ENCODE data around the gene GADD45GIP1. TPM values are rescaled to one million over a fixed set of nuclear protein-coding genes. Genes with fewer than 3 reads are reported as not detected.
"Not testable (repeated sequence)": the region's sequence is repeated elsewhere in the genome, so short reads cannot be mapped to it uniquely, and the experiment has no call there.

Gene GADD45GIP1
- total RNA-seq, 2 donors from 2014 or later, result 15.9 to 16.4 TPM

DNA sequence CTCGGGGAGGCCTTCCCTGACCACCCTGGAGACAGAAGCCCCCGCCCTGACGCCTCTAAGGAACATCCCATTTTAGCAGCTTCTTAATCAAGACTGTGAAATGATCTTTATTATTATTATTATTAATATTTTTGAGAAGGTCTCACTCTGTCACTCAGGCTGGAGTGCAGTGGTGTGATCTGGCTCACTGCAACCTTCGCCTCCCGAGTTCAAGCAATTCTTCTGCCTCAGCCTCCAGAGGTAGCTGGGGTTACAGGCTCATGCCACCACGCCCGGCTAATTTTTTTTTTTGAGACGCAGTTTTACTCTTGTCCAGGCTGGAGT lies 8.8 kb upstream of the GADD45GIP1 start:
- Mint-ChIP-seq H3K4me1 (ENCODE audit: low read depth) (peaks cover 24% of the 10 kb centered on the region), H3K36me3 (ENCODE audit: insufficient read depth in 2 of 2) (no peaks in the 10 kb centered on the region), H3K9me3 (no peaks in the 10 kb centered on the region), H3K27ac (no peak overlapping the region), H3K4me3 (peak overlapping the region; percentile 83 to 100), H3K27me3 (ENCODE audit: low read depth) (no peaks in the 10 kb centered on the region)
- no peak for DNase-seq
- ATAC-seq (replicated peaks in 1 of 2), result no peak

DNA sequence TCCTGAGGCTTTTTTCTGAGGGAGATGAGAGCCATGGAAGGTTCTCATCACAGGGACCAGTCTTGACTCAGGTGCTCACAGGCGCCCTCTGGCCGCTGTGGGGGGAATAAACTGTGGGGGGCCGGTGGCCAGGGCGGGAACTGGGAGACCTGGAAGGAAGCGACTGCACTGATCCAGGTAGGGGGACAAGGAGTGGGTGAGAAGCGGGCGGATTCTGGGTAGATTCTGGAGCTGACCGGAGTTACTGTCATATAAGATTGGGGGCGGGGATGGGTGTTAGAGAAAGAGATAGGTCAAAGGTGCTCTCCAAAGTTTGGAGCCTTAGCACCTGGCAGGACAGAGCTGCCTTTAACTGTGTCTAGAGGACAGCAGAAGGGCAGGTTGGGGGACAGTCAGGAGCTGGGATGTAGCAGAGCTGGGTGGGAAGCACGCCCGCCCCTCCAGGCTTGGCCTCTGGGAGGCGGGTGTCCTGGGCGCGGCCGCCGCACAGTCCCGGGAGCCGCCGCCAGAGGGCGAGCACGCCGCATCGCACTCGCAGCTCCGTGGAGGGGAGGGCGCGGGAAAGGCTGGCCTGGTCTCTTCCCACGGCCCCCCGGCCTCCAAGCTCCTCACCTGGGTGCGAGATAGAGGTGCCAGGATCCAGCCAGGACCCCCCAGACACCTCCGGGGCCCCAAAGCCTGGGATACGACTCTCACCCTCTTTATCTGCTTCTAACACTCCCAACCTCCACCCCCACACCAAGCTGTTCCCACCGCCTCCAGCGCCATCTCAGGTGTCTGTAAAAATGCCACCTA lies 8.2 kb upstream of the GADD45GIP1 start:
- Mint-ChIP-seq H3K36me3 (ENCODE audit: insufficient read depth in 2 of 2) (no peaks in the 10 kb centered on the region), H3K4me1 (ENCODE audit: low read depth) (peaks cover 20% of the 10 kb centered on the region), H3K27ac (peak overlapping the region; percentile 69), H3K4me3 (peak overlapping the region; percentile 83 to 100), H3K9me3 (no peaks in the 10 kb centered on the region), H3K27me3 (ENCODE audit: low read depth) (peaks cover 2% of the 10 kb centered on the region)
- ATAC-seq (replicated peaks in 1 of 2), result peak; percentile 95 to 96
- peak; percentile 85 to 93 for DNase-seq

DNA sequence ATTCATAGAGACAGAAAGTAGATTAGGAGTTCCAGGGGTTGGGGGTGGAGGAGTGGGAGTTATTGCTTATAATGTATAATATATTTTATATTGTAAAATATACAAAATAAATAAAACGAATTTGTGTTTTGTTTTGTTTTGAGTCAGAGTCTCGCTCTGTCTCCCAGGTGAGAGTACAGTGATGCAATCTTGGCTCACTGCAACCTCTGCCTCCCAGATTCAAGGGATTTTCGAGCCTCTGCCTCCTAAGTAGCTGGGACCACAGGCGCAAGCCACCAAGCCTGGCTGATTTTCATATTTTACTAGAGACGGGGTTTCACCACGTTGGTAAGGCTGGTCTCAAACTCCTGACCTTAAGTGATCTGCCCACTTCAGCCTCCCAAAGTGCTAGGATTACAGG lies 2.5 kb upstream of the GADD45GIP1 start:
- no peak overlapping the region for H3K4me3 Mint-ChIP-seq
- no peaks in the 10 kb centered on the region for H3K9me3 Mint-ChIP-seq
- peaks cover 6% of the 10 kb centered on the region for H3K27me3 Mint-ChIP-seq (ENCODE audit: low read depth)
- peaks cover 1% of the 10 kb centered on the region in 2 donors for H3K36me3 Mint-ChIP-seq (ENCODE audit: insufficient read depth in 2 of 2)
- H3K27ac Mint-ChIP-seq, result no peak overlapping the region
- no peak for DNase-seq
- peaks cover 29% of the 10 kb centered on the region for H3K4me1 Mint-ChIP-seq (ENCODE audit: low read depth)
- ATAC-seq (replicated peaks in 1 of 2), result no peak

DNA sequence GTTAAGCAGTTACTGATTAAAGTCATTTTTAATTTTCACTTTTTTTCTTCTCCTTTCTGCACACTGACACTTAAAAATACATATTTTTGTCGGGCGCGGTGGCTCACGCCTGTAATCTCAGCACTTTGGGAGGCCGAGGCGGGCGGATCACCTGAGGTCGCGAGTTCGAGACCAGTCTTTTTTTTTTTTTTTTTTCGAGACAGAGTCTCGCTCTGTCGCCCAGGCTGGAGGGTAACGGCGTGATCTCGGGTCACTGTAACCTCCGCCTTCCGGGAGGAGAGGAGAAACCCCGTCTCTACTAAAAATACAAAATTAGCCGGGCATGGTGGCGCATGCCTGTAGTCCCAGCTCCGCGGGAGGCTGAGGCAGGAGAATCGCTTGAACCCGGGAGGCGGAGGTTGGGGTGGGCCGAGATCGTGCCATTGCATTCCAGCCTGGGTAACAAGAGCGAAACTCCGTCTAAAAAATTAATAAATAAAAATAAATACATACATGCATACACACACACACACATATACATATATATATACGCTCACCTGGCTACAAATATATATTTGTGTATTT lies 448 bp upstream of the GADD45GIP1 start:
- Mint-ChIP-seq H3K27ac (peak overlapping the region; percentile 94), H3K4me3 (peak overlapping the region; percentile 90), H3K4me1 (ENCODE audit: low read depth) (peaks cover 46% of the 10 kb centered on the region)
- not testable (repeated sequence) for H3K9me3 Mint-ChIP-seq; DNase-seq; H3K27me3 Mint-ChIP-seq (ENCODE audit: low read depth); H3K36me3 Mint-ChIP-seq (ENCODE audit: insufficient read depth in 2 of 2)
- peak; percentile 11 to 12 for ATAC-seq (replicated peaks in 1 of 2)

DNA sequence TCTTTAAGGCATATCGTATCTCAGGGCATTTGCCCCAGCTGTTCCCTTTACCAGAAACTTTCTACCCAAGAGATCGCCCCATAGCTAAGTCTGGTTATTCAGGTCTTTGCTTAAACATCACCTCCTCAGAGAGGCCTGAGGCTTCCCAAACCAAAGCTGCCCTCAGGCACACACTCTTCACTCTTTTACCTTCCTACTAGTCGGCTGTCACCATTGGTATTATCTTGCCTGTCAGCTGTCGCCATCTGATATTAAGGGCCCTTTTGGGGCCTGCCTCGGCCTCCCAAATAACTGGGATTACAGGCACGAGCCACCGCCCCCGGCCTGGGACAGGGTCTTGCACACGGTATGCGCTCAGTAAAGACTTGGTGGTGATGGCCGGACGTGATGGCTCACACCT lies 1.0 kb downstream of the GADD45GIP1 start:
- no peak for DNase-seq
- Mint-ChIP-seq H3K4me1 (ENCODE audit: low read depth) (peaks cover 52% of the 10 kb centered on the region), H3K36me3 (ENCODE audit: insufficient read depth in 2 of 2) (peaks cover 1 to 19% of the 10 kb centered on the region in 2 donors), H3K27ac (peak overlapping the region; percentile 80), H3K9me3 (no peaks in the 10 kb centered on the region), H3K27me3 (ENCODE audit: low read depth) (peaks cover 6% of the 10 kb centered on the region), H3K4me3 (peak overlapping the region; percentile 70 to 90)
- no peak for ATAC-seq (replicated peaks in 1 of 2)

DNA sequence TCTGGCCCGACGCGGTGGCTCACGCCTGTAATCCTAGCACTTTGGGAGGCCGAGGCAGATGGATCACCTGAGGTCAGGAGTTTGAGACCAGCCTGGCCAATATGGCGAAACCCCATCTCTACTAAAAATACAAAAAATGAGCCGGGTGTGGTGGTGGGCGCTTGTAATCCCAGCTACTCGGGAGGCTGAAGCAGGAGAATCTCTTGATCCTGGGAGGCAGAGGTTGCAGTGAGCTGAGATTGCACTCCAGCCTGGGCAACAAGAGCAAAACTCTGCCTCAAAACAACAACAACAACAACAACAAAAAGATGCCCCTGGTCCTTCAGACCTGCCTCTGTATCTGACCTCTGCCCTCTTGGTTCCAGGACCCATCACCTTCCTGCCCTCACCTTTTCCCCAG lies 1.4 kb downstream of the GADD45GIP1 start:
- ATAC-seq (replicated peaks in 1 of 2), result not testable (repeated sequence)
- peaks cover 1 to 19% of the 10 kb centered on the region in 2 donors for H3K36me3 Mint-ChIP-seq (ENCODE audit: insufficient read depth in 2 of 2)

DNA sequence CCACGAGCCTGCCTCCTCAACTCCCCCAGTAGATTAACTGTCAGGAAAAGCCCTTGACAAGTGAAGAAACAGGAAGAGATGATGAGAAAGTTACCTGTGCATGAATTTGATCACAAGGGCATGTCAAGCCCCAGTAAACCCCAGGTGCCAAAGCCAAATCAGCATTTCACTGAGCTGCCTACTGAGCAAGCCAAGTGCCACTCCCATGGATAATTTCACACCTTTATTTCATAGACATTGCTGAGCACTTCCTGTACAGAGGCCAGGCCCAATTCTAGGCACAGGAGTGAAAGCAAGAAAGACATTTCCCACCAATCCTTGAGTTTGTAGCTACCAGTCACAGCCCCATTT lies 2.4 kb downstream of the GADD45GIP1 start:
- ATAC-seq (replicated peaks in 1 of 2) (no peak), DNase-seq (no peak)
- no peaks in the 10 kb centered on the region for H3K9me3 Mint-ChIP-seq
- H3K27me3 Mint-ChIP-seq (ENCODE audit: low read depth), result no peaks in the 10 kb centered on the region
- peak overlapping the region; percentile 37 to 55 for H3K4me3 Mint-ChIP-seq
- H3K27ac Mint-ChIP-seq, result peak overlapping the region; percentile 80
- peaks cover 58% of the 10 kb centered on the region for H3K4me1 Mint-ChIP-seq (ENCODE audit: low read depth)
- peaks cover 5 to 27% of the 10 kb centered on the region in 2 donors for H3K36me3 Mint-ChIP-seq (ENCODE audit: insufficient read depth in 2 of 2)

More for the DNA sequence above, 1.4 kb downstream of the GADD45GIP1 start:
- H3K27ac Mint-ChIP-seq, result peak overlapping the region; percentile 80
- not testable (repeated sequence) for H3K27me3 Mint-ChIP-seq (ENCODE audit: low read depth); H3K9me3 Mint-ChIP-seq; DNase-seq
- peaks cover 54% of the 10 kb centered on the region for H3K4me1 Mint-ChIP-seq (ENCODE audit: low read depth)
- peak overlapping the region; percentile 70 to 90 for H3K4me3 Mint-ChIP-seq

DNA sequence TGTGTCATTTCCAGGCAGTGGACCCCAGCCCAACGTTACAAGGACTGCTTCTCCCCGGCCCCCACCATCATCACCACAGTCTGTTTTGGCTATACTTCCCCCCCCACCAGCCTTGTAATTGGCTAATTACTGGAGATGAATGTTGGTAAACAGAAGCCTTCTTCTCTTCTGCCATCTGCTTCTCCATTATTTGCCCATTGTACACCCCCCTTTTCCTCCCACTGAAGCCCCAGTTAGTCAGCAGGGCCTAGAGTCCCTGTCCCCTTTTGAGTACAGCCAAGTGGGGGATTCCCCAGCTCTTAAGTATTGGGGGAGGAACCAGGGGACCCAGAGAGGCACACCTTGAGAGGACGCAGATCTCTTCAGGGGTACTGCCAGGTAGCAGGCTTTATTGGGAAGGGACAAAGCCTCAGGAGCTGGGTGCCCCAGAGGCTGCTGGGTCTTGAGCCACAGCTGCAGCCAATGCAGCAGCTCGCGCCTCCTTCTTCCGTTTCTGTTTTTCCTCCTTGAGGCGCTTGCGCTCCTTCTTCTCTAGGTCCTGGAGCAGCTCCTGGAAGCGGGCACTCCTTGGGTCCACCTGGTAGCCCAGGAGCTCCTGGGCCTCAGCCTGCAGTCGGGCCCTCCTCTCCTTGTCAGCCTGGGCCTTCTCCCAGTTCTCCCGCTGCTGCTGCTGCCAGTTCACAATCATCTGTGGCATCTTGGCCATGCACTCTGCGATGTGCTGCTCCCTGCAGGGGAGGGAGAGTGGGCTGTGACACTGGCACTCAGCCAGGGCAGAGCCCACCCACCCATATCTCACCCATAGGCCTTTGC lies 3.0 kb downstream of the GADD45GIP1 start:
- H3K9me3 Mint-ChIP-seq, result no peaks in the 10 kb centered on the region
- ATAC-seq (replicated peaks in 1 of 2) (peak; percentile 9 to 13), DNase-seq (no peak)
- H3K27me3 Mint-ChIP-seq (ENCODE audit: low read depth), result no peaks in the 10 kb centered on the region
- H3K4me1 Mint-ChIP-seq (ENCODE audit: low read depth), result peaks cover 56% of the 10 kb centered on the region
- H3K4me3 Mint-ChIP-seq, result peak overlapping the region; percentile 37 to 55
- peak overlapping the region; percentile 80 for H3K27ac Mint-ChIP-seq
- H3K36me3 Mint-ChIP-seq (ENCODE audit: insufficient read depth in 2 of 2), result peaks cover 6 to 28% of the 10 kb centered on the region in 2 donors

DNA sequence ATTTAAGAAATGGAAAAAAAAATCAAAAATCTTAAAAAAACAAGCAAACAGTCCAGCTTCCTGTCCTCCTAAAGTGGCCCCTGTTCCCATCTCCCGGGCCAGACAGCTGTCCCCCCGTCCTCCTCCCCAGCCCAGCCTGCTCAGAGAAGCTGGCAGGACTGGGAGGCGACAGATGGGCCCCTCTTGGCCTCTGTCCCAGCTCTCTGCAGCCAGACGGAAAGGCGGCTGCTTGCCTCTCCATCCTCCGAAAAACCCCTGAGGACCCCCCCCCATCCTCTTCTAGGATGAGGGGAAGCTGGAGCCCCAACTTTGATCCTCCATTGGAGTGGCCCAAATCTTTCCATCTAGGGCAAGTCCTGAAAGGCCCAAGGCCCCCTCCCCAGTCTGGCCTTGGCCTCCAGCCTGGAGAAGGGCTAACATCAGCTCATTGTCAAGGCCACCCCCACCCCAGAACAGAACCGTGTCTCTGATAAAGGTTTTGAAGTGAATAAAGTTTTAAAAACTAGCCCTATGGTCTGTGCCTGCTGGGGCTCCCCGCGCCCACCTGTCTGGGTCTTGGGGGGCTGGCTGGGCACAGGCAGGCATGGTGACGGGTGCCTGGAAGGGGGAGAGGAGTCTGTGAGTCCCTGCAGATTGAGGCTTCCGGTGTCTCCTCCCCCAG lies 3.8 kb downstream of the GADD45GIP1 start:
- Mint-ChIP-seq H3K4me3 (no peak overlapping the region), H3K27ac (peak overlapping the region; percentile 35), H3K36me3 (ENCODE audit: insufficient read depth in 2 of 2) (peaks cover 6 to 31% of the 10 kb centered on the region in 2 donors), H3K4me1 (ENCODE audit: low read depth) (peaks cover 53% of the 10 kb centered on the region), H3K9me3 (no peaks in the 10 kb centered on the region), H3K27me3 (ENCODE audit: low read depth) (no peaks in the 10 kb centered on the region)
- no peak for DNase-seq
- ATAC-seq (replicated peaks in 1 of 2), result no peak

DNA sequence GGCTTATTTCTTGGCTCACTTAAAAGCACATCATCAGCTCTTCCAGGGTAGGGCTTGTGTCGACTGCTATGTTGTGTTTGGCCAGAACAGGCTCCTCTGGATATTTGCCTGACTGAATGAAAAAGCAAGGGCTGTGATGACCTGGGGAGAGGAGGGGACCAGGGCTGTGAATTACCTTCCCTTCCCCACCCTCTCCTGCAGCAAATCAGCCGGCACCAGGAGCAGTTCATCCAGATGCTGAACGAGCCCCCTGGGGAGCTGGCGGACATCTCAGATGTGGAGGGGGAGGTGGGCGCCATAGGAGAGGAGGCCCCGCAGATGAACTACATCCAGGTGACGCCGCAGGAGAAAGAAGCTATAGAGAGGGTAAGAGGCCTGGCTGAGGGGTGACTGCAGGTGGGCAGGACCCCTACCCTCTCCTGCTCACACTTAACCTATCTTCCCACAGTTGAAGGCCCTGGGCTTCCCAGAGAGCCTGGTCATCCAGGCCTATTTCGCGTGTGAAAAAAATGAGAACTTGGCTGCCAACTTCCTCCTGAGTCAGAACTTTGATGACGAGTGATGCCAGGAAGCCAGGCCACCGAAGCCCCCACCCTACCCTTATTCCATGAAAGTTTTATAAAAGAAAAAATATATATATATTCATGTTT lies 4.4 kb downstream of the GADD45GIP1 start:
- DNase-seq, result no peak
- Mint-ChIP-seq H3K4me1 (ENCODE audit: low read depth) (peaks cover 53% of the 10 kb centered on the region), H3K9me3 (no peaks in the 10 kb centered on the region), H3K27me3 (ENCODE audit: low read depth) (no peaks in the 10 kb centered on the region), H3K36me3 (ENCODE audit: insufficient read depth in 2 of 2) (peaks cover 8 to 32% of the 10 kb centered on the region in 2 donors), H3K4me3 (no peak overlapping the region), H3K27ac (peak overlapping the region; percentile 35)
- ATAC-seq (replicated peaks in 1 of 2), result no peak

DNA sequence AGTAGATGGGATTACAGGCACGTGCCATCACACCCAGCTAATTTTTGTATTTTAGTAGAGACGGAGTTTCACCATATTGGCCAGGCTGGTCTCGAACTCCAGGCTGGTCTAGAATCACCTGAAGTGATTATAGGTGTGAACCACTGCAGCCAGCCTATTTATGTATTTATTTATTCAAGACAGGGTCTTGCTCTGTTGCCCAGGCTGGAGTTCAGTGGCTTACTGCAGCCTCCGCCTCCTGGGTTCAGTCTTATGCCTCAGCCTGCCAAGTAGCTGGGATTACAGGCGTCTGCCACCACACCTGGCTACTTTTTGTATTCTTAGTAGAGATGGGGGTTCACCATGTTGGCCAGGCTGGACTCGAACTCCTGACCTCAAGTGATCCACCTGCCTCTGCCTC lies 5.0 kb downstream of the GADD45GIP1 start:
- peaks cover 55% of the 10 kb centered on the region for H3K4me1 Mint-ChIP-seq (ENCODE audit: low read depth)

DNA sequence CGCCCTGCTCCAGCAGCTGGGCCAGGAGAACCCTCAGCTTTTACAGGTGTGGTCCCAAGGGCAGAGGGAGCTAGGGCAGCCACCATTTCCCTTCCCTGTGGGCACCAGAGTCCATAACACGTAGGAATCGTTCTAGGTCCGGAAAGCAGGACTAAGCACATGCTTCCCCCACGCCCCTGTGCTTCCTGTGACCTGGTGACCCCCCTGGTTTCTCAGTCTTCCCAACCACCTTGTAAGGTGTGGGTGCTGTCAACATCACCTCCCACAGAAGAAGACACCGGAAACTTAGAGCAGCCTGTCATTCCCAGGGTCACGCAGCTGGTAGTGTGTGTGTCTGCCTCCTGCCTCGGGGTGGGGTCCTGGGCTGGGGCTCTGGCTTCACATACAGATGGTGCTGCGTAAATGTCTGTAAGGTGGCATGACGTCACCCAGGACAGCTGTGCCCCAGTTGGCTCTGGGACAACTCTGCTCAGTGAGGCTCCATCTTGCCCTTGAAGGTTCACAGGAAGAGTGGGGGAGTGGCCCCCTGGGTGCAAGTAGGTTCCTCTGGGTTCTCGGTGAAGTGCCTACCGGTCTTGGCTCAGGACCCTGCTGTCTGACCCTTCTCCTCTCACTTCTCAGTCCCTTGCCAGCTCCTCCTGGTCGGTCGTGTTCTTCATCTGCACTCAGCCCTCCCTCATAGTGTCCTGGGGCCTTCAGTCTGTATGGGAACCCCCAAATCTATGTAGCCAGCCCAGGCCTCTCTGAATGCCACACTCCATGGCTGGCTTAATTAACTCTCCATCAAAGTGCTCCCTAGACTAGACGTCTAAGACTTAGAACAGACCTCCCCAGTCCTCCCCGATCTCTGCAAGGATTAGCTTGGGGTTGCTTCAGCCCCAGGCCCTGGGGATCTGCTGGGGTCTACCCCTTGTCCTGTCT lies 7.4 kb downstream of the GADD45GIP1 start:
- Mint-ChIP-seq H3K27ac (peak overlapping the region; percentile 77), H3K4me1 (ENCODE audit: low read depth) (peaks cover 54% of the 10 kb centered on the region), H3K9me3 (no peaks in the 10 kb centered on the region), H3K36me3 (ENCODE audit: insufficient read depth in 2 of 2) (peaks cover 12 to 47% of the 10 kb centered on the region in 2 donors), H3K4me3 (no peak overlapping the region), H3K27me3 (ENCODE audit: low read depth) (no peaks in the 10 kb centered on the region)
- ATAC-seq (replicated peaks in 1 of 2) (no peak), DNase-seq (no peak)

More for the DNA sequence above, 5.0 kb downstream of the GADD45GIP1 start:
- H3K4me3 Mint-ChIP-seq; H3K27me3 Mint-ChIP-seq (ENCODE audit: low read depth); H3K9me3 Mint-ChIP-seq; DNase-seq; ATAC-seq (replicated peaks in 1 of 2): not testable (repeated sequence)
- H3K36me3 Mint-ChIP-seq (ENCODE audit: insufficient read depth in 2 of 2), result peaks cover 8 to 33% of the 10 kb centered on the region in 2 donors
- peak overlapping the region; percentile 31 for H3K27ac Mint-ChIP-seq

Data from activated T-cell treated with anti-CD3 and anti-CD28 coated beads, Interleukin-2, amount 50 U/mL, for 72 hours (primary cell).